ENCODE measurements around the gene AP4E1.
"Not testable (repeated sequence)": the region's sequence is repeated elsewhere in the genome, so short reads cannot be mapped to it uniquely, and the experiment has no call there.

The AP4E1 gene

DNA sequence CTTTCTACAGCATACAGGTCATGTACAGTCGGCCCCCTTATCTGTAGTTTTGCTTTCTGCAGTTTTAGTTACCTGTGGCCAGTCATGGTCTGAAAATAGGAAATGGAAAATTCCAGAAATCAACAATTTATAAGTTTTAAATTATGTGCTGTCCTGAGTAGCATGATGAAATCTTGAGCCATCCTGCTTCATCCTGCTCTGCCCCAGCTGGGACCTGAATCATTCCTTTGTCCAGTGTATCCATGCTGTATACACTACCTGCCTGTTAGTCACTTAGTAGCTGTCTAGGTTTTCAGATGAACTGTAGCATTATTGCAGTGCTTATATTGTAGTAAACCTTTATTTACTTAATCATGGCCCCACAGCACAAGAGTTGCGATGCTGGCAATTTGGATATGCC lies 44.8 kb downstream of the AP4E1 start:
- no peak for DNase-seq

- DNase-seq = not testable (repeated sequence)
Observed at GRCh38 chr15:50954837-50955236, 46.4 kb downstream of the AP4E1 start.

- no peak for DNase-seq
Observed at GRCh38 chr15:50959717-50960116, 51.2 kb downstream of the AP4E1 start.

GRCh38 chr15:50964075-50964474 lies 55.6 kb downstream of the AP4E1 start:
- no peak for DNase-seq

GRCh38 chr15:50968353-50968752 lies 59.9 kb downstream of the AP4E1 start:
- DNase-seq = no peak

- DNase-seq = no peak
Observed at GRCh38 chr15:50970524-50970923, 62.0 kb downstream of the AP4E1 start.

- no peak for DNase-seq
Observed at GRCh38 chr15:50971115-50971514, 62.6 kb downstream of the AP4E1 start.

- no peak for DNase-seq
Observed at GRCh38 chr15:50971542-50971941, 63.1 kb downstream of the AP4E1 start.

DNA sequence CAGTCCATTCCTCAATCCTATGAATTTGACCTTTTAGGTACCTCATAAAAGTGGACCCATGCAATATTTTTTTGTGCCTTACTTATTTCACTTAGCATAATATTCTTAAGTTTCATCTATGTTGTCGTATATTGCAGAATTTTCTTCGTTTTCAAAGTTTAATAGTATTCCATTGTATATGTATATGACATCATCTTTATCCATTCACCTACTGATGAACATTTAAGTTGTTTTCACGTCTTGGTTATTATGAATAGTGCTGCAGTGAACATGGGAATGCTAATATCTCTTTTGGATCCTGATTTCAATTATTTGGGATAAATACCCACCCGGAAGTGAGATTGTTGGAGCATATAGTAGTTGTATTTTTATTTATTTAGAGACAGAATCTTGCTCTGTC lies 65.1 kb downstream of the AP4E1 start:
- DNase-seq = no peak

- no peak for DNase-seq
Observed at GRCh38 chr15:50977162-50977561, 68.7 kb downstream of the AP4E1 start.

GRCh38 chr15:50978580-50978979 lies 70.1 kb downstream of the AP4E1 start:
- DNase-seq = no peak

- DNase-seq = no peak
Observed at GRCh38 chr15:50979041-50979440, 70.6 kb downstream of the AP4E1 start.

DNA sequence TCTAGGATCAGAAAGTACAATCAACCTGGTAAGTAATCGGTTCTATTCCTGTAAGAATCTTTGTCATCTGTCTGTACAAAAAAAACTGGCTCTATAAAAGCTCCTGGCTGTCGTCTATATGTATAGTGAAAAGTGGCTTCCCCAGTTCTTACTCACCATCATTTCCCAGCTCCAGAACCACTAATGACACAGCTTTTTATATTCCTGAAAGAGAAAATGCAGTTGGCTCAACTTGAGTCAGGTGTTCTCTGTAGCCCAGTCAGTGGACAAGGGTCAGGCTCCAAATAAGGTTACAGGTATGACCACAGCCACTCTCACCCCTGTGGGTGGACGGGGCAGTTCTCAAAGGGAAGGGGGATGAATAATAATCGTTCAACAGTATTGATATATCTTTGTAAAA lies 85.1 kb downstream of the AP4E1 start:
- no peak for DNase-seq

- no peak for DNase-seq
Observed at GRCh38 chr15:50996641-50997040, 88.2 kb downstream of the AP4E1 start.

- DNase-seq = no peak
Observed at GRCh38 chr15:50997371-50998051, 89.0 kb downstream of the AP4E1 start.

DNA sequence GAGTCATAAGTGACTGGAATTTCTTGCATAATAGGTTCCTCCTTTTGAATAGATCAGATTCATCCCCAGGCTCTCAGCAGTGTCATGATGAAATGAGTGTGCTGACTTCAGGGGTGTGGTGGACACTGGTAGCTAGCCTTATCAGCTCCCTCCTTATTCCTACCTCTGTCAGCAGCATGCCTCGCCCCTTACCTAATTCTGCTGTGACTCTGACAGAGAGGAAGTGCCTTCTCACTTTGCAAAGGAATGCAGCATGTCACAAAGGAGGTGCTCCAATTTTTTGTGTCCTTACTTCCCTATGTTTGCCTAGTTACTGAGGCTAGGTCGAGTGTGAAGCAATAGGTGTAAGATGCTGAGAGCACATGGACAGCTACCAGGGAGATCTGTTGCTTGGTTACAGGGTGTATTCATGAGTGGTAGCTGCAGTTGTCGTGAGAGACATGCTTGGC lies 95.6 kb downstream of the AP4E1 start:
- peak; percentile 59 for DNase-seq

- no peak for DNase-seq
Observed at GRCh38 chr15:51006336-51006985, 98.0 kb downstream of the AP4E1 start.

DNA sequence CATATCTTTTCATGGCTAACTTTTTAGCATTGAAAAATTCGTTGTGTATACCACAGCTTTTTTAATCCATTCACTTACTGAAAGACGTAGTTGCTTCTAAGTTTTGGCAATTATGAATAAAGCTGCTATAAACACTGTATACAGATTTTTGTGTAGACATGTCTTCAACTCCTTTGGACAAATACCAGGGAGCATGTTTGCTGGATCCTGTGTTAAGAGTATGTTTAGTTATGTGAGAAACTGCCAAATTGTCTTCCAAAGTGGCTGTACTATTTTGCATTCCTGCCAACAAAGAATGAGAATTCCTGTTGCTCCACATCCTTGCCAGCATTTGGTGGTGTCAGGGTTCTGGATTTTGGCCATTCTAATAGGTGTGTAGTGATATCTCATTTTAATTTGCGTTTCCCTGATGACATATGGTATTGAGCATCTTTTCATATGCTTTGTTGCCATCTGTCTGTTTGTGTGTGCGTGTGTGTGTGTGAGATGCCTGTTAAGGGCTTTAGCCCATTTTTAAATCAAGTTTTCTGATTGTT lies 98.7 kb downstream of the AP4E1 start:
- no peak for DNase-seq

DNA sequence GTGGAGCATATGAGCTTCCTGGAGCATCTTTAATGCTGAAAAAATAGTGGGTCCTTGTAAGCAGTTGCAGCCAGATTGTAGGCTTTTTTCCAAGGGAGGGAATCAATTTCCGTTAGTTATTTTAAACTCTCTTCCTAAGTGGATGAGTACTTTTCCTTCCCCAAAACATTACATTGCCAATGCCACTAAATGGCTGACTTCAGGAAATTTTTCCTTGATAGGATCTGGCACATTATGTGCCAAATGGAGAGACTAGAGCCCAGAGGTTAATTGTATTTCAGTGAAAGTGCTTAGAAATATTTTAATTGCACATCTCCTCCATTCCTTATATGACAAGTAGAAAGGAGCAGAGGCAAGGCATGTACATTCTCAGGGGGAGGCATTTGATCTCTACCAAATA lies 102.7 kb downstream of the AP4E1 start:
- no peak for DNase-seq

GRCh38 chr15:51016615-51017014 lies 108.1 kb downstream of the AP4E1 start:
- no peak for DNase-seq

DNA sequence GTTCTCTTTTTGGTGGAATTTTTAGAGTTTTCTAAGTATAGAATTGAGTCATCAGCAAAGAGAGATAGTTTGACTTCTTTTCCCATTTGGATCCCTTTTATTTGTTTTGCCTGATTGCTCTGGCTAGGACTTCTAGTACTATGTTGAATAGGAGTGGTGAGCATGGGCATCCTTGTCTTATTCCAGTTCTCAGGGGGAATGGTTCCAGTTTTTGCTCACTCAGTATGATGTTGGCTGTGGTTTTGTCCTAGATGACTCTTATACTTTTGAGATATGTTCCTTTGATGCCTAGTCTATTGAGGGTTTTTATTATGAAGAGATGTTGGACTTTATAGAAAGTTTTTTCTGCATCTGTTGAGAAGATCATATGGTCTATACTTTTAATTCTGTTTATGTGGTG lies 113.7 kb downstream of the AP4E1 start:
- no peak for DNase-seq

DNA sequence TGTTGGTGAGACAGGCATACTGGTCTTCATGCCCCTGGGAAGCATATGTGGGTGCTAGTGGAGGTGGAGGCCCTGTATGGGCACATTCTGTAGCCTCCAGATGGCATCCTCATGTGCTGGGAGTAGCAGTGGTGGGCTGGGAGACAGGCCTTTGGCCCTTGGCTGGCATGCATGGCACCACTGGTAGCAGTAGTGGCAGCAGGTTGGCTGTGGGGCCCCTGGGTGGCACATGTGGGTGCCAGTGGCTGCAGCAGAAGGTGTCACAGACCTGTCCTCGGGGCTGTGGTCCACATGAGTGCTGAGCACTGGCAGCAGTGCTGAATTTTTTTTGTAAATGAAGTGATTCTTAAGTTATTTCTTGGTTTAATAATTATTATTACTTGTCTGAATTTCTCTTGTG lies 115.0 kb downstream of the AP4E1 start:
- DNase-seq = no peak

- no peak for DNase-seq
Observed at GRCh38 chr15:51024735-51025453, 116.4 kb downstream of the AP4E1 start.

DNA sequence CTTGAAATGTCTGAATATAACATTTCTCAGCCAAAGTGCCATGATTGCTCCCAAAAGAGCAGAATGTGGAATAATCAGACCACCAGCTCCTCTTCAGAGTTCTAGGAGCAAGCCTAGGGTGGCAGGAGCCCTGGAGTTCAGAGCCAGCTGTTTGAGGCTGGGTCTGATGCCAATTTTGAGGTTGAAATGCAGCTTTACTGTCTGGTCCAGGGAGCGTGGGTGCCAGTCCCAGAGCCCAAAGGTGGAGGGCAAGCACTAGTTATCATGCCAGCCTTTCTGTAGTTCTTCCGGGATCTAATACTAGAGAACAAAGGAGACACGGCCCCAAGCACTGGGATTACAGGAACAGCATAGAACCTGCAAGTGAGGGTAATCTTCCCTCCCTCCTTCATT lies 117.0 kb downstream of the AP4E1 start:
- DNase-seq = no peak
